OCI-LY3 (cell line): ENCODE data around the gene MIP.
"Not testable (repeated sequence)": the region's sequence is repeated elsewhere in the genome, so short reads cannot be mapped to it uniquely, and the experiment has no call there.

Experiments used
- CTCF ChIP-seq: fragments of 200-600, 300-600 bp; sonication (generic); IDR thresholded peaks from 2 replicates; pipeline ENCODE4 v1.5.1; 2014; ENCODE audit warnings: antibody characterized with exemption, low read length, low read depth
- EZH2phosphoT487 ChIP-seq: fragments of 200-600 bp; shearing (Covaris generic); IDR thresholded peaks from 2 replicates; pipeline ENCODE4 v1.6.1; 2018; ENCODE audit warnings: antibody characterized with exemption, mixed run types, low read depth

- not testable (repeated sequence) for TF ChIP-seq CTCF, EZH2phosphoT487
These were observed 40.0 kb upstream of the MIP start for GRCh38 chr12:56494481-56494880.
